GM21723 (cell line): ENCODE results near the gene KRT17.
"Not testable (repeated sequence)": the region's sequence is repeated elsewhere in the genome, so short reads cannot be mapped to it uniquely, and the experiment has no call there.

Experiments used
- ATAC-seq: cut with Tn5 transposase; IDR thresholded peaks from one replicate; pipeline ENCODE4 v1.9.1; 2021; ENCODE audit warnings: mild to moderate bottlenecking, moderate library complexity; ENCODE audit not compliant: unreplicated experiment

The KRT17 gene

GRCh38 chr17:41621916-41622315 is 2.5 kb downstream of the KRT17 start:
- ATAC-seq, result no peak

GRCh38 chr17:41621435-41621817 is 2.9 kb downstream of the KRT17 start:
- not testable (repeated sequence) for ATAC-seq

- ATAC-seq, result no peak
Observed at GRCh38 chr17:41620583-41621434, 3.6 kb downstream of the KRT17 start.

GRCh38 chr17:41619927-41620582 is 4.3 kb downstream of the KRT17 start:
- ATAC-seq, result not testable (repeated sequence)

- no peak for ATAC-seq
Observed at GRCh38 chr17:41619036-41619926, 5.1 kb downstream of the KRT17 start.

- no peak for ATAC-seq
Observed at GRCh38 chr17:41618341-41619035, 5.9 kb downstream of the KRT17 start.

- ATAC-seq, result no peak
Observed at GRCh38 chr17:41617698-41618097, 6.7 kb downstream of the KRT17 start.

- no peak for ATAC-seq
Observed at GRCh38 chr17:41617136-41617535, 7.2 kb downstream of the KRT17 start.

- ATAC-seq, result not testable (repeated sequence)
Observed at GRCh38 chr17:41616486-41616885, 7.9 kb downstream of the KRT17 start.

- no peak for ATAC-seq
Observed at GRCh38 chr17:41615454-41615853, 8.9 kb downstream of the KRT17 start.

- ATAC-seq, result not testable (repeated sequence)
Observed at GRCh38 chr17:41614767-41615166, 9.6 kb downstream of the KRT17 start.

- ATAC-seq, result no peak
Observed at GRCh38 chr17:41614098-41614497, 10.3 kb downstream of the KRT17 start.

GRCh38 chr17:41613277-41614082 is 10.9 kb downstream of the KRT17 start:
- no peak for ATAC-seq

GRCh38 chr17:41612376-41613160 is 11.8 kb downstream of the KRT17 start, which contains the start of gene KRT16:
Gene KRT16 (minus strand): TSS chr17:41612767. CDS start chr17:41612688, 79 bp downstream.
- not testable (repeated sequence) for ATAC-seq

GRCh38 chr17:41610965-41611640 is 13.3 kb downstream of the KRT17 start:
- no peak for ATAC-seq

GRCh38 chr17:41610061-41610517 is 14.3 kb downstream of the KRT17 start:
- not testable (repeated sequence) for ATAC-seq

GRCh38 chr17:41606930-41607329 is 17.4 kb downstream of the KRT17 start:
- ATAC-seq, result not testable (repeated sequence)

GRCh38 chr17:41602524-41602923 is 21.9 kb downstream of the KRT17 start:
- ATAC-seq, result no peak
